ENCODE results near the gene JMJD8. TPM values are rescaled to one million over a fixed set of nuclear protein-coding genes. Genes with fewer than 3 reads are reported as not detected.
A peak's percentile ranks its signal among the peaks of the same experiment; 100 is the strongest.

Gene JMJD8
- total and polyA plus RNA-seq, 9 of the 15 experiments (the other 6 are each of a cell fraction or from before 2014, with no cell fraction given): 1.2 to 50.6 (median 29.3) TPM

DNA sequence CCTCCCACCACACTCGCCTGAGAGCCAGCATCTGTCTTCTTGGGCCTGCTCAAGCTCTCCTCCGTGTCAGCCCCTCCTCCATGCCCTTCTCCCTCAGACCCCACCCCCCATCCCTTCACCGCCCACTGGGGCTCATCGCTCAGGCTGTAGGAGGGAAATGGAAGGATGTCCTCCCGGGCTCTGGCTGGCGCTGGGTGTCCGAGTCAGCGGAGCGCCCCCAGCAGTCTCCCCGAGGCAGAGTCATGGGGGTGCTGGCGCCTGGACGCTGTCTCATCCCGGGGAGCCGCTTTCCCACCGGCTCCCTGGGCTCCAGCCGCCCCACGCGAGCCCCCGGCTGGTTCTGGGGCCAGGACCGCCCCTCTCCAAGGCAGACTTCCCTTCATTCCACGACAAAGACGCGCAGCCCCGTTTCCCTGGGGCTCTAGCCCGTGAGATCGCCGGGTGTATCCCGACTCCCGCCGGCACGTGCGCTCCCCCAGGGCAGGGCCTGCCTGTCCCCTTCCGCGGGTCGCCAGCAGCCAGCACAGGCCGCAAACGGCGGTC, 36.4 kb upstream of the JMJD8 start (continued):
- TF ChIP-seq BRF2 (IDR thresholded peaks at IDR 0.05; ENCODE audit: borderline replicate concordance, insufficient read depth, insufficient read length) (no peak), ZKSCAN8 (CRISPR knock-in tag; IDR thresholded peaks at IDR 0.05) (no peak), ZNF24 (IDR thresholded peaks at IDR 0.05) (no peak), NR2C1 (IDR thresholded peaks at IDR 0.05) (no peak), NR2C1 (tag; IDR thresholded peaks at IDR 0.05) (no peak), FOXP1 (CRISPR knock-in tag; IDR thresholded peaks at IDR 0.05) (no peak; the same call in 1 of the 2 replicates), ZNF445 (CRISPR knock-in tag; IDR thresholded peaks at IDR 0.05; ENCODE audit: low read depth) (no peak), HMGN3 (IDR thresholded peaks at IDR 0.05; ENCODE audit: borderline replicate concordance, extremely low read depth, insufficient read length, low read depth, low read length) (peak; percentile 20), ZNF76 (CRISPR knock-in tag; IDR thresholded peaks at IDR 0.05; ENCODE audit: borderline replicate concordance) (no peak), ZZZ3 (IDR thresholded peaks at IDR 0.05) (no peak), BRCA1 (IDR thresholded peaks at IDR 0.05) (no peak), BRCA1 (CRISPR knock-in tag; IDR thresholded peaks at IDR 0.05) (no peak), KLF6 (CRISPR knock-in tag; IDR thresholded peaks at IDR 0.05; ENCODE audit: borderline replicate concordance) (no peak), ARNT (IDR thresholded peaks at IDR 0.05) (no peak), KLF1 (tag; IDR thresholded peaks at IDR 0.05) (no peak), MYNN (IDR thresholded peaks at IDR 0.05) (no peak), MYNN (CRISPR knock-in tag; IDR thresholded peaks at IDR 0.05) (no peak), MTF1 (CRISPR knock-in tag; IDR thresholded peaks at IDR 0.05; ENCODE audit: borderline replicate concordance) (no peak), SMAD4 (CRISPR knock-in tag; conservative IDR thresholded peaks at IDR 0.05) (no peak), TCF3 (CRISPR knock-in tag; IDR thresholded peaks at IDR 0.05) (0 out of 2 replicates have a peak, but pooled peaks have one; percentile 1), RAD21 (CRISPR knock-in tag; conservative IDR thresholded peaks at IDR 0.05 in 1 of 2, IDR thresholded peaks at IDR 0.05 in 1 of 2) (0 out of 4 replicates have a peak, but pooled peaks of 1 of the 2 experiments have one; percentile 8), L3MBTL2 (IDR thresholded peaks at IDR 0.05) (no peak), CEBPB (tag; IDR thresholded peaks at IDR 0.05) (no peak), FOXK1 (CRISPR knock-in tag; IDR thresholded peaks at IDR 0.05; ENCODE audit: borderline replicate concordance) (no peak), ADNP (tag; IDR thresholded peaks at IDR 0.05) (no peak)
- TF ChIP-seq, protein P1, sequence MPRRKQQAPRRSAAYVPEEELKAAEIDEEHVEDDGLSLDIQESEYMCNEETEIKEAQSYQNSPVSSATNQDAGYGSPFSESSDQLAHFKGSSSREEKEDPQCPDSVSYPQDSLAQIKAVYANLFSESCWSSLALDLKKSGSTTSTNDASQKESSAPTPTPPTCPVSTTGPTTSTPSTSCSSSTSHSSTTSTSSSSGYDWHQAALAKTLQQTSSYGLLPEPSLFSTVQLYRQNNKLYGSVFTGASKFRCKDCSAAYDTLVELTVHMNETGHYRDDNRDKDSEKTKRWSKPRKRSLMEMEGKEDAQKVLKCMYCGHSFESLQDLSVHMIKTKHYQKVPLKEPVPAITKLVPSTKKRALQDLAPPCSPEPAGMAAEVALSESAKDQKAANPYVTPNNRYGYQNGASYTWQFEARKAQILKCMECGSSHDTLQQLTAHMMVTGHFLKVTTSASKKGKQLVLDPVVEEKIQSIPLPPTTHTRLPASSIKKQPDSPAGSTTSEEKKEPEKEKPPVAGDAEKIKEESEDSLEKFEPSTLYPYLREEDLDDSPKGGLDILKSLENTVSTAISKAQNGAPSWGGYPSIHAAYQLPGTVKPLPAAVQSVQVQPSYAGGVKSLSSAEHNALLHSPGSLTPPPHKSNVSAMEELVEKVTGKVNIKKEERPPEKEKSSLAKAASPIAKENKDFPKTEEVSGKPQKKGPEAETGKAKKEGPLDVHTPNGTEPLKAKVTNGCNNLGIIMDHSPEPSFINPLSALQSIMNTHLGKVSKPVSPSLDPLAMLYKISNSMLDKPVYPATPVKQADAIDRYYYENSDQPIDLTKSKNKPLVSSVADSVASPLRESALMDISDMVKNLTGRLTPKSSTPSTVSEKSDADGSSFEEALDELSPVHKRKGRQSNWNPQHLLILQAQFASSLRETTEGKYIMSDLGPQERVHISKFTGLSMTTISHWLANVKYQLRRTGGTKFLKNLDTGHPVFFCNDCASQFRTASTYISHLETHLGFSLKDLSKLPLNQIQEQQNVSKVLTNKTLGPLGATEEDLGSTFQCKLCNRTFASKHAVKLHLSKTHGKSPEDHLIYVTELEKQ (CRISPR knock-in tag; IDR thresholded peaks at IDR 0.05): no peak
- TF ChIP-seq, protein P2, sequence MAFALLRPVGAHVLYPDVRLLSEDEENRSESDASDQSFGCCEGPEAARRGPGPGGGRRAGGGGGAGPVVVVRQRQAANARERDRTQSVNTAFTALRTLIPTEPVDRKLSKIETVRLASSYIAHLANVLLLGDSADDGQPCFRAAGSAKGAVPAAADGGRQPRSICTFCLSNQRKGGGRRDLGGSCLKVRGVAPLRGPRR (CRISPR knock-in tag; IDR thresholded peaks at IDR 0.05): no peak

Data from K562 (cell line).